Spleen (tissue), 11 donors: ENCODE measurements around the gene ZNF503. TPM values are rescaled to one million over a fixed set of nuclear protein-coding genes. Genes with fewer than 3 reads are reported as not detected.

Source experiments
- DNase-seq: peaks from one replicate; pipeline ENCODE4 v3.0.0-alpha.2; 2020
- H3K27ac ChIP-seq, 8 donors: fragments of 200-600 bp; sonication (generic) in 7 of 8; 1 replicate in 4 of 8; 2 replicates in 4 of 8; pipeline versions ENCODE4 v1.5.0 to v1.8.0; 2016 to 2021; ENCODE audit warnings: inconsistent platforms in 4 of 8, mild to moderate bottlenecking in 4 of 8, moderate library complexity in 1 of 8
- H3K27me3 ChIP-seq, 7 donors: fragments of 200-600 bp; sonication (generic) in 6 of 7; replicated peaks in 1 of 7; 1 replicate in 4 of 7; 2 replicates in 3 of 7; pipeline versions ENCODE4 v1.5.0 to v1.8.0; 2016 to 2021; ENCODE audit warnings: inconsistent platforms in 3 of 7, mild to moderate bottlenecking in 1 of 7
- H3K36me3 ChIP-seq, 6 donors: fragments of 200-600 bp; sonication (generic) in 5 of 6; 1 replicate in 4 of 6; 2 replicates in 2 of 6; pipeline versions ENCODE4 v1.5.0 to v1.8.0; 2016 to 2021; ENCODE audit warnings: inconsistent platforms in 2 of 6
- H3K4me1 ChIP-seq, 6 donors: fragments of 200-600 bp; sonication (generic) in 5 of 6; 1 replicate in 3 of 6; 2 replicates in 3 of 6; pipeline versions ENCODE4 v1.5.0 to v1.8.0; 2016 to 2021; ENCODE audit warnings: inconsistent platforms in 3 of 6
- H3K4me3 ChIP-seq, 8 donors: fragments of 200-600 bp; sonication (generic) in 7 of 8; 1 replicate in 4 of 8; 2 replicates in 4 of 8; pipeline versions ENCODE4 v1.5.0 to v1.8.0; 2016 to 2021; ENCODE audit warnings: inconsistent platforms in 4 of 8, mild to moderate bottlenecking in 4 of 8, moderate library complexity in 2 of 8
- H3K9me3 ChIP-seq, 8 donors: fragments of 200-600 bp; sonication (generic) in 7 of 8; 1 replicate in 4 of 8; 2 replicates in 4 of 8; pipeline versions ENCODE4 v1.5.0 to v1.8.0; 2016 to 2021; ENCODE audit warnings: inconsistent platforms in 4 of 8
- POLR2A ChIP-seq, 3 donors: fragments of 450-650 bp; IDR thresholded peaks; one replicate each; pipeline ENCODE4 v1.5.1; 2017; ENCODE audit warnings: antibody characterized with exemption in 3 of 3, mild to moderate bottlenecking in 1 of 3
- POLR2AphosphoS5 ChIP-seq, 3 donors: sonication (generic); formaldehyde crosslinking; IDR thresholded peaks; one replicate each; pipeline ENCODE4 v1.5.1; 2017; ENCODE audit warnings: antibody characterized with exemption in 3 of 3
- WGBS, 5 donors: extraction: QIAGEN DNeasy Blood & Tissue Kit in 3 of 5; methylation state at CpG; one replicate each; pipeline versions ENCODE4 v1.1.5 to v1.1.7; 2013 to 2018; 5-methylcytosine and 5-hydroxymethylcytosine counted together
- intact Hi-C: fragments of 100-400 bp; cut with DNase I; formaldehyde crosslinking; loops from one replicate; pipeline ENCODE4 v1.15.0; 2023; ENCODE audit warnings: low total_unique reads
- polyA plus RNA-seq, 3 donors: library from polyadenylated mRNA; stranded (reverse); fragments of 200-250 nt; gene quantifications; one replicate each; pipeline ENCODE4 v1.2.1, GENCODE V29; 2013
- total RNA-seq, 7 donors: library from RNA; depleted of rRNA in 3 of 7; stranded (reverse); fragments of >200 nt in 3 of 7; fragmentation: NEBNext Ultra II Directional in 4 of 7; extraction: Animal tissue kit (Norgen Biotek cat#: 25700) in 4 of 7; gene quantifications; one replicate each; pipeline versions ENCODE4 v1.1.0 to v1.2.1, GENCODE V29; 2016 to 2021
- TF ChIP-seq, protein P1 (sequence below), 11 experiments: fragments of 200-600 bp in 7 of 11; fragments of 450-650 bp in 4 of 11; sonication (generic) in 4 of 11; IDR thresholded peaks in 8 of 11; conservative IDR thresholded peaks in 3 of 11; 1 replicate in 7 of 11; 2 replicates in 4 of 11; pipeline versions ENCODE4 v1.4.0 to v1.8.0; 2016 to 2021; ENCODE audit warnings: antibody characterized with exemption in 11 of 11, inconsistent platforms in 4 of 11, mild to moderate bottlenecking in 1 of 11
- donor health status: healthy with polysubstance abuse.
- donor health status: DM: no; HTN: no; CAD: no; lungs with moderate emphysema.
- donor health status: DM: no; HTN: no; CAD: no.
- donor health status: Bipolar disorder and iron deficiency.
- donor health status: healthy.
- donor health status: DM: no; HTN: no; CAD: no.
- donor health status: DM: yes; HTN: yes; CAD: no.

The ZNF503 gene
- total and polyA plus RNA-seq, 10 donors: 3.2 to 25.6 (median 9.3) TPM

DNA sequence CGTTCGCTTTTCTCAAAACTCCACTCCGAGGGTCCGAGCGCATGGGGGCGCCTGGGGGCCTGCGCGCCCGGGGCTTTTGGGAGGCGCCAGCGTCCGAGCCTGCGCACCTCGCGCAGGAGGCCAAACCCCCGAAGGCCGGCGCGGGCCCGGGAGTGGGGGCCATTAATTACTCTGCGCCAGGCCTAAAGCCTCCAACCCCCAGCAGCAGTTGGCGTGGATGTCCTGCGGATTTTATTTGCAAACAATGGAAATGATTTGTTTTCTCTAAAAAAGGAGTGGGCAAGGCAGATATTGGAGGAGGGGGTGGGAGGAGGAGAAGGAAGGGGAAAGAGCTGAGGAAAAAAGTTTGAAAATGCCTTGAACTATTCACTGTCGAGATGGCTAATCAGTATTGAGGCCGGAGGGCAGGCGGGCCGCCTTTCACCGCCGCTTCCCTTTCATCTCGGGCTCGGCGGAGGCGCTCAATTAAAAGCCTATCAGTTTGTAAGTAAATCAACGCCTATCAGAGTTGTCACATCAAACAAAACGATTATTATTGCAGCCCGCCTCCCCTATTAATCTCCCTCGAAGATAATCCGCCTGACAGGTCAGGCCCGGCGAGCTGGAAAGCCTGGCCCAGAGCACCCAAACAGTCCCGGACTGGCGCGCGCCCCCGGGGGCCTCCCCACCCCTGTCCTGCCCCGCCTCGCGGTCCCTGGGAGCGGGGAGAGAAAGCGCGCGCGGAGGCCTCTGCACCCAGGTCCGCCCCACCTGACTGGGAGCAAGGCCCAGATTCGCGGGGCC is 3.4 kb upstream of the ZNF503 start:
- WGBS, 5 donors: 24 to 35% (median 29%) methylated on average over 45 to 56 of the region's 56 CpGs
- Histone ChIP-seq H3K27me3 (peaks cover 0 to 100% (median 81%) of the 10 kb centered on the region in 7 donors), H3K9me3 (no peaks in the 10 kb centered on the region), H3K4me3 (peak overlapping the region in 7 of 8 donors; percentile 6 to 90 (median 71)), H3K36me3 (no peaks in the 10 kb centered on the region), H3K27ac (no peak overlapping the region), H3K4me1 (peaks cover 12 to 89% (median 79%) of the 10 kb centered on the region in 6 donors)
- TF ChIP-seq POLR2A (IDR thresholded peaks at IDR 0.05) (no peak), POLR2AphosphoS5 (IDR thresholded peaks at IDR 0.05) (peak in 1 of 3 donors; percentile 8)
- intact Hi-C loops: loop anchor here (5.0 to 10.0 kb wide), 3 partner anchors 632 to 1580 kb away; no protein-coding TSS in a partner anchor
- DNase-seq: no peak

DNA sequence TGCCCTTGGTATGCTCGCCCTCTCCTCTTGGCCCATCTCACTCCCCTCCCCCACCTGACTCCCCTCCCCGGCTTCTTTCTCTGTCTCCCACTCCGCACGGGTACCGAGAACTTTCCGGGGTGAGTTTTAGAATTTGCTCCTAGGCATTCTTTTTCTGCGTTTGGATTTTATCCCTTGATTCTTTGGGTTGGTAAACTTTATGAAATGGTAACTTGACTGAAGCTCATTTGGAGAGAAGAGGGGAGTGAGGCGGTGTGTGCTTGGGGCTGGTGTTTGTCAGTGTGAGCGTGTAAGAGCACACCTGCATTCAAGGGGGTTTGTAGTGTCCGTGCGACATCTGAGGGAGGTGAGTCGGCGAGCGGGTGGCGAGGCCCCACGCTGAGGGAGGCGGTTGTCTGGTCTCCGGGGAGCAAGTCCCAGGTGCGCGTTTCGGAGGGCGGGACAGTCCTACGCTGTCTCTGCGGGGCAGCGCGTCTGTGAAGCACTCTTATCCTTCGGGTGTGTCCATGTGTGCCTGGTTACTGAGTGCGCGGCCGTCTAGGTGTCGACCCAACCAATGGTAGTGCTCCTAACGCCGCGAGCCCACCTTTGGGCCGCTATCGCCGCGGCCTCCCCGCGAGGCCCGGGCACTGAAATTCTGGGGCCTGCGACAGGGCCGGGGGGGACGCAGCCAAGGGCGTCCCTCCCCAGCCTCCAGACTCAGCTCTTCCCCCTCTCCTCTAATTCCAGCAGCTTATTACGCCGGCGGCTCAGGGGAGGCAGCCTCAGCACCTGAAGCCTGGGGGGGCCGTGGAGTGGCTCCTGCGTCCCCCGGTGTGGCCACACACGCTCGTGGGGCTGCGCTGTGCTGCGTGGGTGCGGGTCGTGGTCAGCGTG is 2.6 kb upstream of the ZNF503 start:
- H3K36me3 ChIP-seq: peaks cover 0 to 3% (median 0%) of the 10 kb centered on the region in 6 donors
- peaks cover 12 to 90% (median 84%) of the 10 kb centered on the region in 6 donors for H3K4me1 ChIP-seq
- H3K27ac ChIP-seq: peak overlapping the region in 4 of 8 donors; percentile 90 to 95 (median 92)
- peaks cover 0 to 100% (median 83%) of the 10 kb centered on the region in 7 donors for H3K27me3 ChIP-seq
- H3K9me3 ChIP-seq: no peaks in the 10 kb centered on the region
- 3 to 13% (median 6%) methylated on average over 20 to 58 of the region's 58 CpGs for WGBS, 5 donors
- H3K4me3 ChIP-seq: peak overlapping the region in 7 of 8 donors; percentile 6 to 90 (median 71)
- DNase-seq: no peak
- intact Hi-C loops: loop anchor here (5.0 to 10.0 kb wide), 3 partner anchors 633 to 1581 kb away; no protein-coding TSS in a partner anchor
- no peak for TF ChIP-seq POLR2A (IDR thresholded peaks at IDR 0.05)
- TF ChIP-seq POLR2AphosphoS5 (IDR thresholded peaks at IDR 0.05): no peak
- TF ChIP-seq, protein P1, sequence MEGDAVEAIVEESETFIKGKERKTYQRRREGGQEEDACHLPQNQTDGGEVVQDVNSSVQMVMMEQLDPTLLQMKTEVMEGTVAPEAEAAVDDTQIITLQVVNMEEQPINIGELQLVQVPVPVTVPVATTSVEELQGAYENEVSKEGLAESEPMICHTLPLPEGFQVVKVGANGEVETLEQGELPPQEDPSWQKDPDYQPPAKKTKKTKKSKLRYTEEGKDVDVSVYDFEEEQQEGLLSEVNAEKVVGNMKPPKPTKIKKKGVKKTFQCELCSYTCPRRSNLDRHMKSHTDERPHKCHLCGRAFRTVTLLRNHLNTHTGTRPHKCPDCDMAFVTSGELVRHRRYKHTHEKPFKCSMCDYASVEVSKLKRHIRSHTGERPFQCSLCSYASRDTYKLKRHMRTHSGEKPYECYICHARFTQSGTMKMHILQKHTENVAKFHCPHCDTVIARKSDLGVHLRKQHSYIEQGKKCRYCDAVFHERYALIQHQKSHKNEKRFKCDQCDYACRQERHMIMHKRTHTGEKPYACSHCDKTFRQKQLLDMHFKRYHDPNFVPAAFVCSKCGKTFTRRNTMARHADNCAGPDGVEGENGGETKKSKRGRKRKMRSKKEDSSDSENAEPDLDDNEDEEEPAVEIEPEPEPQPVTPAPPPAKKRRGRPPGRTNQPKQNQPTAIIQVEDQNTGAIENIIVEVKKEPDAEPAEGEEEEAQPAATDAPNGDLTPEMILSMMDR (IDR thresholded peaks at IDR 0.05 in 8 of 11, conservative IDR thresholded peaks at IDR 0.05 in 3 of 11): no peak

DNA sequence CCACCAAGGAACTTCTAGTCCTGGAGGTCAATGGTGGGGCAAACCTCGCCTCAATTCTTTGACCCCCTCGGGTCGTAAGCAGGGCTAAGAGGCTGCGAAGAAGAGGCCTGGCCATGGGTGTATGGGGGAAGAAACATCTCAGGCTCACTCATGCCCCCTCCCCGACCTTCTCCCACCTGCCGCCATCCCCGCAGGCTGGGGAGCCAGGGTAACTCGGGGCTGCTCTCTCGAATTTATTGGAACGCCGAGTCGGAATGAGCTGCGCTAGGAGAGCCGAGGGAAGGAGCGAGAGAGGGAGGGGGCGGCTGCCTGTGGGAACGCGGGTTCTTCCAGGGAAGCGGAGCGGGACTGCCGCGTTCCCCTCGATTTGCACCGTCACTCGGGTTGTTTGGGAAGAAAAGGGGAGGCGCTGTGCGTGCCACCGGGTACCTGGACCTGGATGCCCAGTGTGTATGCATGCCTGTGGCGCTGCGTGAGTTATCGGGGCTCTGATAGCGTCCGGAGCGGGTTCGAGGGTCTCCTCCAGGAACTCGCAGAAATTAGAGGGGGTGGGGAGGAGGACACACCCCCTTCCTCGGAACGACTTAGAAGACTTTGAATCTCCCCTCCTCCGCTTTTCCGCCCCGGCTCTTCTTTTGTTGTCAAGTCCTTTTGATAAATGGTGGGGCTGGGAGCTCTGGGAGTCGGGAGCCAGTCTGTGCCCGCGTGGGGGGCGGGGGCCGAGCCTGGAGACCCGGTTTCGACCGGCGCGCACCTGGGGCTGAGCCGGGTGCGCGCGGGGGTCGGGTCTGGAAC is 1.8 kb upstream of the ZNF503 start:
- Histone ChIP-seq H3K4me1 (peaks cover 8 to 90% (median 77%) of the 10 kb centered on the region in 6 donors), H3K4me3 (peak overlapping the region; percentile 42 to 90 (median 77)), H3K27me3 (peaks cover 0 to 100% (median 80%) of the 10 kb centered on the region in 7 donors), H3K27ac (peak overlapping the region; percentile 82 to 95 (median 90)), H3K9me3 (no peaks in the 10 kb centered on the region), H3K36me3 (peaks cover 0 to 11% (median 0%) of the 10 kb centered on the region in 6 donors)
- intact Hi-C loops: loop anchor here (5.0 to 10.0 kb wide), 3 partner anchors 634 to 1581 kb away; no protein-coding TSS in a partner anchor
- TF ChIP-seq POLR2A (IDR thresholded peaks at IDR 0.05) (no peak), POLR2AphosphoS5 (IDR thresholded peaks at IDR 0.05) (peak in 1 of 3 donors; percentile 45)
- TF ChIP-seq, protein P1 (IDR thresholded peaks at IDR 0.05 in 8 of 11, conservative IDR thresholded peaks at IDR 0.05 in 3 of 11): no peak
- WGBS, 5 donors: 1 to 2% (median 1%) methylated on average over 52 to 56 of the region's 56 CpGs
- no peak for DNase-seq
